ENCODE data around the gene LRR1.
"Not testable (repeated sequence)": the region's sequence is repeated elsewhere in the genome, so short reads cannot be mapped to it uniquely, and the experiment has no call there.

The LRR1 gene

DNA sequence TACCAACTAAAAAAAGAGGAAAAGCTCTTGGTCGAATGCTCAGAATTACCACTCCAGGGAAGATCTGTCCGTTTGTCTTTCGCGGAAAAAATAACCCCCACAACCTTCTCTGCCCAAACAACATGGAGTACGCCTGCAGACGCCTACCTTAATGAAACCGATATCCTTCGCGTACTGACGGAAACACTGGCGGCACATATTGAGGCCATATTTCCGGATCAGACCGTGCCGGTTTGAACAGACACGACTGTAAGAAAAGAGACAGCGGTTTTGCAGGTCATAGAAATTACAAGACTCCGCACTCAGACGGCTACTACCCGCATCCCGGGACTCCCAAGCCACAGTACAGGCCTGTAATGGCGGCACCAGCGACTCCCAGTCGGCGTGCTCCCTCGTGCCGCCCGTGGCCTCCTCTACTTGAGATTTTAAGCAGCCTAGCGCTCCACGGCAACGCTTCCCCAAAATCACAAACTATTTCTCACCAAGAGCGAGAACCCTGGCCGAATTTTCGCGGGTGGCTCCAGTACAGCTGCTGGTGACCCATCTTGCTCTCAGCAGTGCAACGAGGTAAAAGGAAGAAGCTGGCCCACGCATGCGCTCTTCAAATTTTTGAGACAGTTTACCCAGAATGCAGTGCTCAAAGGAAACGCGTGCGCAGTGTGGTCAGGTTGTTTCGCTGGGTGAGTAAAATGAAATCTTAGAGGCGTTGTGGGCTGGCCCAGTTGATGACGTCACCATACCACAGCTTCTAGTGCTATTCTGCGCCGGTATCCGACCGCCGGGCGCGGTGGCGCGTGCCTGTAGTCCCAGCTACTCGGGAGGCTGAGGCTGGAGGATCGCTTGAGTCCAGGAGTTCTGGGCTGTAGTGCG, 12.7 kb upstream of the LRR1 start, which contains the start of gene RPS29:
Gene RPS29, minus strand, starts transcription at position 578 of the 870 bp plus-strand sequence. Its CDS starts 34 bp downstream, at position 544.
- DNase-seq (ENCODE audit: low read depth), result peak; percentile 95

DNA sequence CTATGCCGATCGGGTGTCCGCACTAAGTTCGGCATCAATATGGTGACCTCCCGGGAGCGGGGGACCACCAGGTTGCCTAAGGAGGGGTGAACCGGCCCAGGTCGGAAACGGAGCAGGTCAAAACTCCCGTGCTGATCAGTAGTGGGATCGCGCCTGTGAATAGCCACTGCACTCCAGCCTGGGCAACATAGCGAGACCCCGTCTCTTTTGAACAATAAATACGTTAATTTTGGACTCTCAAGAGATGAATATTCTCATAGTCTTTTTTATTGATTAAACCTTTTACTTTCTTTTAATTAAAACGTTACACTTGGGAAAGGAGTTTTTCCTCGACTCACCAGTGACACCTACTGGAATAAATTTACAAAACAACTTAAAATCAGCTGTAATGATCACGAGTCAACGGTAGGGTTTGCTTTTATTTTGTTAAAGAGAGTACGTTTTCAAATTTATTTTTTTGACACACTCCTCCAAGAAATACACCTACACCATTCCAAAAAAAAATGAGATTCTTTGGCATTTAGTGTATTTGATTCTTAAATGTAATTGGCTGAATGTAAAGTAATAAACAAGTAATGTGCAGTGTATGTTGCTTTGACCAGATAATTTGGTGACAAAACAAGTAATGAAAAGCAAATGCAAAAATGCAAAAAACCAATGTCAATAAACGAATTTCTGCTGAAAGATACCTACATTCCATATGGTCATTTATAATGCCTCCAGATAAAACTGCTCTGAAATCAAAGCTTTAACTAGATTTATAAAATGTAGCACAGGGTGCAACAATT, 11.9 kb upstream of the LRR1 start:
- peak; percentile 43 for DNase-seq (ENCODE audit: low read depth)

DNA sequence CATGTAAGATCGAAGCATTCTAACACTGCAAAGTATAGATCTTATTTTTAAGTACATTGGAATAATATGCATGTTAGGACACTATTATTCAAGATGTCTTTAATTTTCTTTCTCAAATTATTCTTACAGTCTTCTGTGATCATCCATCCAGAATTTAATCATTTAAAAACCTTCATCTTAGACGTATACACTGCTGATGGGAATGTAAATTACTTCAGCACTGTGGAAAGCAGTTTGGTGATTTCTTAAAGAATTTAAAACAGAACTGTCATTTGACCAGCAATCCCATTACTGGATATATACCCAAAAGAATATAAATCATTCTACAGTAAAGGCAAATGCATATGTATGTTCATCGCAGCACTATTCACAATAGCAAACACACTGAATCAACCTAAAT, 9.4 kb upstream of the LRR1 start:
- DNase-seq (ENCODE audit: low read depth), result no peak

DNA sequence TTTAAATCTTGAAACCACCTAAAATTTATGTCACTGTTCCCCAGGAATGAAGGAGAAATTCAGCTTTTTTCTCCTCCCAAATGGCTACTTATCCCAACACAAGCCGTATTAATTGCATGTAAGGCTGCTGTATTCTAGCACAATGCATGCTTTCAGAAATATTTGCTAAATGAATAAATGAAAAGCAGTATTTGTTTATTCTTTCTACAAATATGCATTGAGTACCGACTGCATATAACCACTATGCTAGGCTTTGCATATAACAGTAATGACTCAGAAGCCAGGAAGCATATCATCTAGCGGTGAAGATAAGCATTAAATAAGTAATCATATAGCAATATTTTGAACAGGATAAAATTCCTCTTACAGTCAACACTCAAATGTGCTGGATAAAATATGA, 5.7 kb upstream of the LRR1 start:
- peak; percentile 65 for DNase-seq (ENCODE audit: low read depth)

DNA sequence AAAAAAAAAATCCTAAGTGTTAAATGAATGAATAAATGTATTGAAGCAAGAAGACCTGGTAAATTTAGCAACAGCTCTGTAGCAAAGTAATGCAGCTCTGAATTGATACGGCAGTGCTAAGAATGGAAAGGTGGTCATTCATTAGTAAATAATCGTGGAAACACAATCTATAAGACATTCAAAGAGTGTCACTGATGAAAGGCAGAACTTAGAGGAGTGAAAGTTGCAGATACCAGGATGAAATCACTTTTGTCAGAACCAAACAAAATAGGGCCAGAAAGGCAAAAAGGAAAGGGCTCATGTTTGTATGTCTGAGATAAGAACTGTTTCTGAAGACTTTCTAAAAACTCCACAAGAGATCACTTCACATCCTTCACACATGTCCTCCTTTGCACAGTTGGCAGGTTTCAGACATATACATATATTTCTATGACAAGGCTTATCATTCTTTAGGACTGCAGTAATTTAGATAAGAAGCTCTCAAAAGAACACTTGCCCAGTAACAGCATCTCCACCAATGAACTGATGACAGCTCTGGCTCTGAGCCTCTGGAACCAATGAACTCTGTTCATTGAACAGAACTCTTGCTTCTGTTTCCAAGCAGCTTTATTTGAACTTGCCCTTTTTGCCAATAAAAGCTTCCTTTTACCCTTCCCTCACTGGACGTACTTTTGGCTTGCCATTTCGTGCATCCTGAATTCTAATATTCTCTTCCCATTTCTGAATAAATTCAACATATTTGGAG, 4.2 kb upstream of the LRR1 start:
- peak; percentile 75 for DNase-seq (ENCODE audit: low read depth)

DNA sequence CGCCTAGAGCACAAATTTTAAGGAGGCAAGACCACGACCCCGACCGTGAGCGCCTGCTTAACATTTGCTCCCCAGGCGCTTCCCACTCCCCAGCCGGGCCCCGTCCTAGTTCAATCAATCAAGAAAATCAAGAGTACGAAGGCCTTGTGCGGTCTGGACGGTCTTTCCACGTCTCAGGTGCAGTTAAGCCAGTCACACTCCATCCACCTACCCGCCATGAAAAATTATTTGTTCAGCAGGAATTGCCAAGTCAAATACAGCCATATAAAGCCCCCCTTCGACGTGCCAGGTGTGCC, 603 bp upstream of the LRR1 start:
- no peak for DNase-seq (ENCODE audit: low read depth)

DNA sequence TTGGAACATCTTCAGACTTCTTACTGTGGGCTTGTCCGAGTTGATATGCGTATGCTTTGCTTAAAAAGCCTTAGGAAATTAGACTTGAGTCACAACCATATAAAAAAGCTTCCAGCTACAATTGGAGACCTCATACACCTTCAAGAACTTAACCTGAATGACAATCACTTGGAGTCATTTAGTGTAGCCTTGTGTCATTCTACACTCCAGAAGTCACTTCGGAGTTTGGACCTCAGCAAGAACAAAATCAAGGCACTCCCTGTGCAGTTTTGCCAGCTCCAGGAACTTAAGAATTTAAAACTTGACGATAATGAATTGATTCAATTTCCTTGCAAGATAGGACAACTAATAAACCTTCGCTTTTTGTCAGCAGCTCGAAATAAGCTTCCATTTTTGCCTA, 8.8 kb downstream of the LRR1 start:
- no peak for DNase-seq (ENCODE audit: low read depth)

DNA sequence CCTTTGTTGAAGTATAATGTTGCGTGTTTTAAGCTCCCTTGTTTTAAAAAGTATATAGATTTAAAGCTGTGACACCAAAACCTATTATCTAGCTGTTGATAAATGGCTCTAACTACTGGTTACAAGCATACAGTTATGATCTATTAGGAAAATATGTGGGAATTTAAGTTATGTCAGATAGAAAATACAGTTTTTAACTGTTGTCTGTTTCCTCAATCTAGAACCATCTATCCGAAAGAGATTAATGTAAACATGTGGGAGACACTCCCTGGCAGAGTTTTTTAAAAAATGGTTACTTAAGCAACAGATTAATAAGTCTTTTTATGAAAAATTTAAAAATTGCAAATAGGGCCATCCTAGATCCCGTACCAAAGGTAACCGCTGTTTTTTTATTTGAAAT, 13.5 kb downstream of the LRR1 start:
- no peak for DNase-seq (ENCODE audit: low read depth)

DNA sequence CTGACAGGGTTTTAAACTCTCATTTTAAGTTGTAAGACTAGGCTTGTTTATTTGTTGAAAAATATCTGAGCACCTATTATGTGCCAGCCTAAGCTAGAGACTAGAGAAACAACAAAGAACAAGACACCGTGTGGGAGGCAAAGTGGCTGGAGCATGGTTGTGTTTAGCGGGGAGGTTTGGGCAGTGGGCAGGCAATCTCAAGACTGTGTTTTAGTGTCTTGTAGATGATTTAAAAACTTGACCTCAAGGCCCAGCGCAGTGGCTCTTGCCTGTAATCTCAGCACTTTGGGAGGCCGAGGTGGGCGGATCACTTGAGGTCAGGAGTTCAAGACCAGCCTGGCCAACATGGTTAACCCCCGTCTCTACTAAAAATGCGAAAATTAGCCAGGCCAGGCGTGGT, 13.9 kb downstream of the LRR1 start:
- no peak for DNase-seq (ENCODE audit: low read depth)

DNA sequence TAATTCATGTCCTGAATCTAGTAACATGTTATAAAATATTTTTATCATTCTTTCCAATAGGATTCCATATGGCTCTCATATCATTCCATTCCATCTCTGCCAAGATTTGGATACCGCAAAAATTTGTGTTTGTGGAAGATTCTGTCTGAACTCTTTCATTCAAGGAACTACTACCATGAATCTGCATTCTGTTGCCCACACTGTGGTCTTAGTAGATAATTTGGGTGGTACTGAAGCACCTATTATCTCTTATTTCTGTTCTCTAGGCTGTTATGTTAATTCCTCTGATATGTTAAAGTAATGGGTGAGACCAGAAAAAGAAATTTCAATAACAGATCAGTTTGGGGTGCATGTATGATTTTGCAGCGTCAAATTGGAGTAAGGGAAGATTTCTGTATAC, 15.5 kb downstream of the LRR1 start:
- DNase-seq (ENCODE audit: low read depth), result no peak

DNA sequence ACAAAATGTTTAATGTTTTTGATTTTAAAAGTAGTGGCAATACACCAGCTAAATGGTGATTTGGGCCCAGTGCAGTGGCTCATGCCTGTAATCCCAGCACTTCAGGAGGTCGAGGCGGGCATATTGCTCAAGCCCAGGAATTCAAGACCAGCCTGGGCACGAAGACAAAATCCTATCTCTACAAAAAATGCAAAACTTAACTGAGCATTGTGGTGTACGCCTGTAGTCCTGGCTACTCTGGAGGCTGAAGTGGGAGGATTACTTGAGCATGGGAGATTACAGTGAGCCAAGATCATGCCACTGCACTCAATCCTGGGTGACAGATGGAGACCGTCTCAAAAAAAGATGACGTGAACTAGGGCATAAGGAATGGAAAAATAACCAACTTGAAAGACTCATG, 17.0 kb downstream of the LRR1 start:
- no peak for DNase-seq (ENCODE audit: low read depth)

DNA sequence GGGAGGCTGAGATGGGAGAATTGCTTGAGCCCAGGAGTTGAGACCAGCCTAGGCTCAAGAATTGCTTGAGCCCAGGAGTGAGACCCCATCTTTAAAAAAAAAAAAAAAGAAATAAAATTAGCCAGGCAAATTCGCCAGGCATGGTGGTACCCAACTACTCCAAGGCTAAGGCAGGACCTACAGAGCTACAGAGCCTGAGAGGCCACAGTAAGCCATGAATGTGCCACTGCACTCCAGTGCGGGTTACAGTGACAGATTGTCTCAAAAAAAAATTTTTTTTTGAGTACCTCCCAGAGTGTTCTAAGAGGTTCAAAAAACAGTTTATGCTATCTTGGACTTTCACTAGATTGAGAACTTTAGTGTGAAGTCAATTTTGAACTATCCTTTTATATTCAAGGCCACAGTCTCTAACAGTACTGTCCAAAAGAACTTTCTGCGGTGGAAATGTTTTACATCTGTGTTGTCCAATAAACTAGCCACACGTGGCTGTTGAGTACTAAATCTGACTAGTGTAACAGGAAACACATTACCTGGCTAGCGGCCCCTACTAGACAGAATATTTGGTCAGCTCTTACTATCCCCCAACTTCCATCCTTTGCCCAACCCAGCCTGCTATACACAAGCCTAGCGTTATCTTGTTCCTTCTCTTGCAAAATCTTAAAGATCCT, 19.2 kb downstream of the LRR1 start:
- no peak for DNase-seq (ENCODE audit: low read depth)

DNA sequence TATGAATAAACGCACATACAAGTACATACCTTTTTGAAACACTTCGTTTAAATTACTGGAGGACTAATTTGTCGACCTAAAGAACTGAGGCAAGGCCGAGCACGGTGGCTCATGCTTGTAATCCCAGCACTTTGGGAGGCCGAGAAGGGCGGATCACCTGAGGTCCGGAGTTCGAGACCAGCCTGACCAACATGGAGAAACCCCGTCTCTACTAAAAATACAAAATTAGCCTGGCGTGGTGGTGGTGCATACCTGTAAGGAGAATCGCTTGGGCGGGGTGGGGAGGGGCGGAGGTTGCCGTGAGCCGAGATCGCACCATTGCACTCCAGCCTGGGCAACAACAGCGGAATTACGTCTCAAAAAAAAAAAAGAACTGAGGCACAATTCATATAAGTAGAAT, 20.5 kb downstream of the LRR1 start:
- DNase-seq (ENCODE audit: low read depth), result not testable (repeated sequence)

DNA sequence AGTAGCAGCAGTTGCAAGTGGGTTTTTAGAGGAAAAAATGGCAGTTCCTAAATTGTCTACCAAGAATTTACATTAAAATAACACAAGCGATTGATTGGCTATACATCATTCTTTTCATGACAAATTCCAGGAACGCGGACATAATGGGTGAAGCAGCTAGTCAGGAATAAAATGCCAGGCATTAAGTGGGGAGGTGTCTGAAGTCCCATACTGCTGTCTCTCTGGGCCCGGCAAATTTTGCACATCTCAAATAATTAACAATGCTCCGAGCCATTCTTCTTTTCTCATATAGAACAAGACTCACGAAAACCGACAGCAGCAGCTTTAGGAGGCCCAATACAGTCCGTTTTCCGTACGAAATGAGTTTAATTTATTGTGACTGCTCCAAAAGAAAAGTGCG, 21.0 kb downstream of the LRR1 start:
- DNase-seq (ENCODE audit: low read depth), result no peak

DNA sequence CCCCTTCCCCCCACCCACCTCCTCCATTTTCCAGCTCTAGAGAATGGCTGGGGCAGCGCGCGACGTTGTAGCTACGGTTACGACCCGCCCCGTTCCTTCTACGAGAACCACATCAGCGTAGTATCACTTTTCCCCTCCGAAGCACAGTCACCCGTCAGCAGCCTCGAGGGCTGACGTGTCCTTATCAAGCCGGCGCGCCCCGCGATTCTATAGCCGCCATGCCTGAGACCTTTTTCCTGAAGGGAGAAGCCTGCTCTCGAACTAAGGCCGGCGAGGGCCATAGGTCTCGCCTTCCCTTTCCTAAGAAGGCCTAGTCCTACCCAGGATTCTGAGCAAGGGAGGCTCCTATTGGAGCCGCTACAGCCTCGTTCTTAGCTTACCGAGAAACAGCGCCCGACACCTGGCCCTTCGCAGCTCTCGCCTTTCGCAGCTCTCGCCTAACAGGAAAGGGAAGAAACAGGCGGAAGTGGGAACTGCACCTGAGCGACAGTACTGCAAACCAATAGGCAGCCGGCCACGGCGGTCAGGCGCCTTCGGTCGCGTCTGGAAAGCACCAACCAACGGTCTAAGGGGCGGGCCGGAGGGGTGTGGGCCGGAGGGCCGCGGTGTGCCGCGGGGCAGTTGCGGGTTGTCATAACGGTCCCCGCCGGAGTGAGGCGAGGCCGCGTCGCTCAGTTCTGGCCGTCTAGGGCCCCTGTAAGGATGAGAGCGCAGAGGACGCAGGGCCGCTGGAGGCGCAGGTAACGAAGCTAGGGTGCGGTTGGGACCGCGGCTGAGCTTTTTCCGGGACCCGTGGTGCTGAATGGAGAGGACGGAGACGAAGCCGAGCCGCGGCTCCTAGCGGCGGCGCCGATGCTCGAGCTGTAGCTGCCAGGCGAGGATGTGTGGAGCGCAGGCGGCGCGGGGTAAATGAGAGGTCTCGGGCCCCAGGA, 21.7 kb downstream of the LRR1 start, which contains the start of the genes MGAT2 and RPL36AL:
Gene MGAT2, plus strand, starts transcription at position 618 of the 932 bp plus-strand sequence. CDS start 470 bp downstream, outside the sequence.
Gene RPL36AL, minus strand, starts transcription at position 445 of the 932 bp plus-strand sequence. CDS start 1,522 bp downstream, outside the sequence.
- peak; percentile 94 for DNase-seq (ENCODE audit: low read depth)

DNA sequence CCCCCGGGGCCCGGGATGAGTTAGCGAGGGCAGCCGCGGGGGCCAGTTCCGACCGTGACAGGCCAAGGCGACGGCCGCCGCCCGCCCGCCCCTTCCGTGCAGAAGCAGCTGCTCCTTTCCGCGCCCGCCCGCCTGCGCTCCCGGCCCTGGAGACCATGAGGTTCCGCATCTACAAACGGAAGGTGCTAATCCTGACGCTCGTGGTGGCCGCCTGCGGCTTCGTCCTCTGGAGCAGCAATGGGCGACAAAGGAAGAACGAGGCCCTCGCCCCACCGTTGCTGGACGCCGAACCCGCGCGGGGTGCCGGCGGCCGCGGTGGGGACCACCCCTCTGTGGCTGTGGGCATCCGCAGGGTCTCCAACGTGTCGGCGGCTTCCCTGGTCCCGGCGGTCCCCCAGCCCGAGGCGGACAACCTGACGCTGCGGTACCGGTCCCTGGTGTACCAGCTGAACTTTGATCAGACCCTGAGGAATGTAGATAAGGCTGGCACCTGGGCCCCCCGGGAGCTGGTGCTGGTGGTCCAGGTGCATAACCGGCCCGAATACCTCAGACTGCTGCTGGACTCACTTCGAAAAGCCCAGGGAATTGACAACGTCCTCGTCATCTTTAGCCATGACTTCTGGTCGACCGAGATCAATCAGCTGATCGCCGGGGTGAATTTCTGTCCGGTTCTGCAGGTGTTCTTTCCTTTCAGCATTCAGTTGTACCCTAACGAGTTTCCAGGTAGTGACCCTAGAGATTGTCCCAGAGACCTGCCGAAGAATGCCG, 22.6 kb downstream of the LRR1 start:
- no peak for DNase-seq (ENCODE audit: low read depth)

DNA sequence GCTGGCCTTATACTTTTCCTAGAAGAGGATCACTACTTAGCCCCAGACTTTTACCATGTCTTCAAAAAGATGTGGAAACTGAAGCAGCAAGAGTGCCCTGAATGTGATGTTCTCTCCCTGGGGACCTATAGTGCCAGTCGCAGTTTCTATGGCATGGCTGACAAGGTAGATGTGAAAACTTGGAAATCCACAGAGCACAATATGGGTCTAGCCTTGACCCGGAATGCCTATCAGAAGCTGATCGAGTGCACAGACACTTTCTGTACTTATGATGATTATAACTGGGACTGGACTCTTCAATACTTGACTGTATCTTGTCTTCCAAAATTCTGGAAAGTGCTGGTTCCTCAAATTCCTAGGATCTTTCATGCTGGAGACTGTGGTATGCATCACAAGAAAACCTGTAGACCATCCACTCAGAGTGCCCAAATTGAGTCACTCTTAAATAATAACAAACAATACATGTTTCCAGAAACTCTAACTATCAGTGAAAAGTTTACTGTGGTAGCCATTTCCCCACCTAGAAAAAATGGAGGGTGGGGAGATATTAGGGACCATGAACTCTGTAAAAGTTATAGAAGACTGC, 23.4 kb downstream of the LRR1 start:
- no peak for DNase-seq (ENCODE audit: low read depth)

DNA sequence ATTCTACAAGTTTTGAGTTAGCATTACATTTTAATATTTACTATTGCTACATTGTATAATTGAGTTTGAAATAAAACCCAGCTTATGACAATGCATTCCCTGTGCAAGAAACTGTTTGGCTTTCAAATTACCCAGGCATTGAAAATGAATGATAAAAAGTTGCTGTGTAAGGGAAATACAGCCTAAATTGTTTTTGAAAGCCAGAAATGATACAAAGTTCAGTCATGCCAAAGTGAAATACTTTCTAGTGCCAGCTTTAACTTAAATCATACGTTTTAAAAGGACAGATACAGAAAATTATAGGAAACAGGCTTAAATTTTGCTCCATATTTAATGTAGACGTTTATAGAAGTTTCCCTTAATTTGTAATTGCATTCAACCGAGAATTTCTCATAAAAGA, 24.6 kb downstream of the LRR1 start:
- DNase-seq (ENCODE audit: low read depth), result no peak
